Rectal smooth muscle tissue (tissue), 1 donor: ENCODE results near the gene NT5E.
"Not testable (repeated sequence)": the region's sequence is repeated elsewhere in the genome, so short reads cannot be mapped to it uniquely, and the experiment has no call there.

Source experiments
- H3K27ac ChIP-seq: one replicate; pipeline ENCODE4 v1.7.0; 2013; ENCODE audit warnings: low read depth, low read length, inconsistent platforms
- H3K27me3 ChIP-seq: one replicate; pipeline ENCODE4 v1.7.0; 2013; ENCODE audit warnings: low read length; ENCODE audit not compliant: control insufficient read depth, insufficient read depth
- H3K36me3 ChIP-seq: one replicate; pipeline ENCODE4 v1.7.0; 2013; ENCODE audit warnings: low read length; ENCODE audit not compliant: control insufficient read depth, insufficient read depth
- H3K4me1 ChIP-seq: one replicate; pipeline ENCODE4 v1.7.0; 2013; ENCODE audit warnings: low read length; ENCODE audit not compliant: control insufficient read depth, insufficient read depth
- H3K4me3 ChIP-seq: one replicate; pipeline ENCODE4 v1.7.0; 2013; ENCODE audit warnings: low read length
- H3K9ac ChIP-seq: one replicate; pipeline ENCODE4 v1.7.0; 2013; ENCODE audit warnings: low read length

The NT5E gene

DNA sequence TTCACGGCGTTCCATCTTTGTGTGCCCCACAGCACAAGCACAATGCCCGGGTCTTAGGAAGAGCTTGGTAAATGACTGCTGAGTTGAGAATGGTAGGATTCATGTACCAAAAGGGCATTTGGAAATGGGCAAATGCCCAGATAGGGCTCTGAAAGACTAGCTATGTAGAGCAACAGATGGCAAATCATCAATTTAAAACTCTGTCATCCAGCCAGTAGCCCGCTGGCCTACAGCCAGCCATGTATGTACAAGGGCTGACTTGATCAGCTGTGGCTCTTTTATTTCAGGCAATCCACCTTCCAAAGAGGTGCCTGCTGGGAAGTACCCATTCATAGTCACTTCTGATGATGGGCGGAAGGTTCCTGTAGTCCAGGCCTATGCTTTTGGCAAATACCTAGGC, 35.1 kb downstream of the NT5E start:
- H3K27ac ChIP-seq, result no peak overlapping the region
- H3K27me3 ChIP-seq, result no peaks in the 10 kb centered on the region
- H3K4me1 ChIP-seq, result peaks cover 2% of the 10 kb centered on the region
- no peak overlapping the region for H3K9ac ChIP-seq
- H3K36me3 ChIP-seq, result peaks cover 5% of the 10 kb centered on the region
- H3K4me3 ChIP-seq, result no peak overlapping the region

DNA sequence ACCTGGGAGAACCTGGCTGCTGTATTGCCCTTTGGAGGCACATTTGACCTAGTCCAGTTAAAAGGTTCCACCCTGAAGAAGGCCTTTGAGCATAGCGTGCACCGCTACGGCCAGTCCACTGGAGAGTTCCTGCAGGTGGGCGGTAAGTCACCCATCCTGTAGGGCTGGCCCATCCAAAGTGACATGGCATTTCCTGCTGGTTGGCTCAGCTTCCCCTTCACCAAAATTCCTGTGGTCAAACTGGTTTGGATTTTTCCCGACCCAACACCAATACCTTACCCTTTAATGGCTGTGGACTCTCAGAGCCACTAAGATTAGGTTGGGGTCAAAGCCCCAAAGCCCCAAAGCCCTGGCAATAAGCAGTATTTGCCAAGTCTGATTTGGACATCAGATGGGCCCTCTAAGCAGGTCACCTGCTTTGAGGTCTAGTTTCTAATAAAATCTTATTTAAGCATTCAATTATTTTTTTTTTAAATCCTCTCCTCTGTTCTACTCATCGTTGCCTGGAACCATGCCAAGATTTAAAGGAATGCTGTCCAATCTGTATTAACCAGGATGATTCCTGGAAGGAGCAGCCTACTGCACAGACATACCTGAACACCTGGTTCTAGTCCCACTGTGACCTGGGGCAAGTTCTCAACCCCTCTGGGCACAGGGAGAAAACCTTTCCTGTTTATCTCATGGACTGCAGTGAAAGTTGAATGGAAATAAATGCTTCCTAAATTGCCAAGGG, 40.8 kb downstream of the NT5E start:
- no peak overlapping the region for H3K4me3 ChIP-seq
- H3K9ac ChIP-seq, result no peak overlapping the region
- no peaks in the 10 kb centered on the region for H3K27me3 ChIP-seq
- no peaks in the 10 kb centered on the region for H3K4me1 ChIP-seq
- H3K27ac ChIP-seq, result no peak overlapping the region
- peaks cover 9% of the 10 kb centered on the region for H3K36me3 ChIP-seq

DNA sequence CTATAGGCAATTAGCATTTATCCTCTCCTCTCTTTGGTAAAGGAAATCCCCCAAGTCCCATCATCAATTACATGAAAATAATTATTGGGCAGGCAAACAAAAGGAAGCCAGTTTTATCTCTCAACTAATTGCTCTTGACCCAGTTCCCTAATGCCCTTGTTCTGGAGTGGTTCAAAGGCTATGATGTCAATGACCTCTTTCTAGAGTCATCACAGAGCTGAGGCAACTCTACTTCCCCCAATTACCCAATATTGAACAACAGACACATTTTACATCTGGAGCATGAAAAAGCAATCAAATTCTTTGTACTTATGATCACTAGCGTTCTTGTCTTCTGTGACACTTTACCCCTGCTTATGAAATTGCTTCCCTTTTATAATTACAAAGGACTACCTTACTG, 43.5 kb downstream of the NT5E start:
- Histone ChIP-seq H3K4me3 (no peak overlapping the region), H3K27me3 (no peaks in the 10 kb centered on the region), H3K4me1 (no peaks in the 10 kb centered on the region), H3K9ac (no peak overlapping the region), H3K27ac (no peak overlapping the region), H3K36me3 (peaks cover 4% of the 10 kb centered on the region)

DNA sequence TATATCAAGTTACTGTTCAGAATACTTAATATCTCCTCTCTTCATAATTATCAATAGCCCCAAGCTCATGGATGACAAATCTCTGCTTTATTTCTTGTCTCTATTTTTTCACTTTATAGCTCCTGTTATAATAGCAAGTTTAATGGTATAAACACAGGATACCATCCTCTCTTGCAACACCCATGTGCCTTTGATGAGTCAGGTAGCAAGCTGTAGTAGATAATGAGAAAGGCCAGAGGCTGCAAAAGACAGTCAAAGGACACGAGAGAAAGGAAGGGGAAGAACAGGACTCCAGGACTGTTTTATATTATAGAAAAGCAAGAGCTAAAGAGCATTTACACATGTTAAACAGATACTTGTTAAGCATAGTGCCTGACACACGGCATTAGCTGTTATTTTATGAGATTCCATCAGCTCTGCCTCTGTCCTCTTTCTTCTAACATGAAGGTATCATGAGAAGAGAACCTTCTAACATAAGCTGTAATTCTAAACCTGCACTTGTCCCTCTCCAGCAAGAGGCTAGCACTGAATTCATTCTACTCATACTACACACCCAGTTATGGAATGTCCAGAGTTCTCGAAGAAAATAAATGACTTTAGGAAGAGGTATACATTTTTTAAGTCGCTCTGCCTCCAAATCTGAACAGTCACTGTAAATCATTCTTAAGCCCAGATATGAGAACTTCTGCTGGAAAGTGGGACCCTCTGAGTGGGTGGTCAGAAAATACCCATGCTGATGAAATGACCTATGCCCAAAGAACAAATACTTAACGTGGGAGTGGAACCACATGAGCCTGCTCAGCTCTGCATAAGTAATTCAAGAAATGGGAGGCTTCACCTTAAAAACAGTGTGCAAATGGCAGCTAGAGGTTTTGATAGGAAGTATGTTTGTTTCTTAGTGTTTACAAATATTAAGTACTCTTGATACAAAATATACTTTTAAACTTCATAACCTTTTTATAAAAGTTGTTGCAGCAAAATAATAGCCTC, 45.0 kb downstream of the NT5E start:
- Histone ChIP-seq H3K4me3 (no peak overlapping the region), H3K36me3 (peaks cover 4% of the 10 kb centered on the region), H3K27me3 (no peaks in the 10 kb centered on the region), H3K4me1 (no peaks in the 10 kb centered on the region), H3K27ac (no peak overlapping the region), H3K9ac (no peak overlapping the region)

DNA sequence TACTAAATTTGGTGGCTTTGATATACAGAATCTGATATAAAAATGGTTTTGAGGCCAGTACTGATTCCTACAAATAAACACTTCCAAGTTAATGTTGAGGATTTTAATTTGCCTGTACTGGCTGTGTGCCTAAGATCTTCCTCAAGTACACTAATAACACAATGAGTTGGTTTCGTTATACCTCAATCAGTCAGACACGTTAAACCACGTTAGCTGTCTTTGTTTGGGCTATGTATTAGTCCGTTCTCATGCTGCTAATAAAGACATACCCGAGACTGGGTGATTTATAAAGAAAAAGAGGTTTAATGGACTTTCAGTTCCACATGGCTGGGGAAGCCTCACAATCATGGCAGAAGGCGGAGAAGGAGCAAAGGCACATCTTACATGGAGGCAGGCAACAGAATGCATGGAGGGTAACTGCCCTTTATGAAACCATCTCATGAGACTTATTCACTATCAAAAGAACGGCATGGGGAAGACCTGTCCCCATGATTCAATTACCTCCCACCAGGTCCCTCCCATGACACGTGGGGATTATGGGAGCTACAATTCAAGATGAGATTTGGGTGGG, 46.2 kb downstream of the NT5E start:
- Histone ChIP-seq H3K9ac (no peak overlapping the region), H3K4me1 (no peaks in the 10 kb centered on the region), H3K36me3 (peaks cover 4% of the 10 kb centered on the region), H3K4me3 (no peak overlapping the region), H3K27me3 (no peaks in the 10 kb centered on the region), H3K27ac (no peak overlapping the region)

DNA sequence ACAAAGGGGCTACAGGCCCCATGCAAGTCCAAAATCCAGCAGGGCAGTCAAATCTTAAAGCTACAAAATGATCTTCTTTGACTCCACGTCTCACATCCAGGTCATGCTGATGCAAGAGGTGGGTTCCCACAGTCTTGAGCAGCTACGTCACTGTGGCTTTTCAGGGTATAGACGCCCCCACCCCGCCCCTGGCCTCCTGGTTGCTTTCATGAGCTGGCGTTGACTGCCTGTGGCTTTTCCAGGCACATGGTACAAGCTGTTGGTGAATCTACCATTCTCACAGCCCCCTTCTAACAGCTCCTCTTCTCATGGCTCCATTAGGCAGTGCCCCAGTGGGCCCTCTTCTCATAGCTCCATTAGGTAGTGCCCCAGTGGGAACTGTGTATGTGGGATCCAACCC, 47.0 kb downstream of the NT5E start:
- H3K9ac ChIP-seq, result no peak overlapping the region
- no peak overlapping the region for H3K27ac ChIP-seq
- no peak overlapping the region for H3K4me3 ChIP-seq
- H3K4me1 ChIP-seq, result no peaks in the 10 kb centered on the region
- peaks cover 2% of the 10 kb centered on the region for H3K36me3 ChIP-seq
- H3K27me3 ChIP-seq, result no peaks in the 10 kb centered on the region

DNA sequence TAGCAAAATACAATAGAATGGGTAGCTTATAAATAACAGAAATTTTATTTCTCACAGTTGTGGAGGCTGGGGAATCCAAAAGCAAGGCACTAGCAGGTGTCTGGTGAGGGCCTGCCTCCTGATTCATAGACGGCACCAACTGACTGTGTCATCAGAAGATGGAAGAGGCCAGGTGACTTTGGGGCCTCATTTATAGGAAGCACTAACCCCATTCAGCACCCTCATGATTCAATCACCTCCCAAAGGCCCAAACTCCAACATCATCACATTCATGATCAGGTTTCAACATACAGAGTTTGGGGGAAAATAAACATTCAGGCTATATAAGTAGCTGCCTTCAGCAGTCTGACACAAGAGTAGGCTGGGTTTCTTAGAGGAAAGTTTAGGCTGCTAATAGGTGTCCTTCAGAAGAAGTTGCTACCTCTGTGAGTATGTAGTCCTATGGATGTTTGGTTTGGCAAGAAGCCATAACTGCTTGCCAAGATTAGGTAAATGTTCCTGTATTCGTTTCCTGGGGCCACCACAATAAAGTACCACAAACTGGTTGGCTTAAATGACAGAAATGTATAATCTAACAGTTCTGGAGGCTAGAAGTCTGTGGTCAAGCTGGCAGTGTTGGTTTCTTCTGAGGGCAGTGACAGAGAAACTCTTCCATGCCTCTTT, 48.8 kb downstream of the NT5E start:
- no peaks in the 10 kb centered on the region for H3K4me1 ChIP-seq

DNA sequence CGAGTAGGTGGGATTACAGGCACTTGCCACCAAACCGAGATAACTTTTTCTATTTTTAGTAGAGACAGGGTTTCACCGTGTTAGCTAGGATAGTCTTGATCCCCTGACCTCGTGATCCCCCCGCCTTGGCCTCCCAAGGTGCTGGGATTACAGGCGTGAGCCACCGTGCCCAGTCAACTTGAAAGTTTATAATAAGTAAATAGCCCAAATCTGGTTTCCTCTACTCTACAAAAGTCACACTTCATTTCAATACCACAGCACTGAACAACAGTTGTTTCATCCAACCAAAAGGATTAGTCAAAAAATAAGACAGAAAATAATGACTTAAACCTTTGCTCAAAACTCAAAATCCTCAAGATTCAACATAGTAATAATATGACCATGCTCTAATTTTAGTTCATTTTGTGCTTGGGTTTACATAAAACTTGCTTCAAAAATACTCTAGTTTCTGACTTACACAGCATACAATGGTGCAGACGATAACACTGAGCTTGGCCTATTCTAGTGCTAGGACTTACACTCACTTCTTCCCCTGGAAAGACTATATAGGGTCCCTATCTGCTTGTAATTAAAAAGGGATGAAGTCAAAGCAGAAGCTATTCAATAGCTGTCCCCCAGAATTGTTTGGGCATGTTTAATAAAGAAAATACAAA, 56.7 kb downstream of the NT5E start:
- Histone ChIP-seq H3K27me3 (no peaks in the 10 kb centered on the region), H3K36me3 (no peaks in the 10 kb centered on the region), H3K9ac (no peak overlapping the region), H3K4me1 (no peaks in the 10 kb centered on the region), H3K4me3 (no peak overlapping the region), H3K27ac (no peak overlapping the region)

More for the DNA sequence above, 48.8 kb downstream of the NT5E start:
- no peak overlapping the region for H3K4me3 ChIP-seq
- no peak overlapping the region for H3K9ac ChIP-seq
- H3K36me3 ChIP-seq, result no peaks in the 10 kb centered on the region
- no peaks in the 10 kb centered on the region for H3K27me3 ChIP-seq
- no peak overlapping the region for H3K27ac ChIP-seq

DNA sequence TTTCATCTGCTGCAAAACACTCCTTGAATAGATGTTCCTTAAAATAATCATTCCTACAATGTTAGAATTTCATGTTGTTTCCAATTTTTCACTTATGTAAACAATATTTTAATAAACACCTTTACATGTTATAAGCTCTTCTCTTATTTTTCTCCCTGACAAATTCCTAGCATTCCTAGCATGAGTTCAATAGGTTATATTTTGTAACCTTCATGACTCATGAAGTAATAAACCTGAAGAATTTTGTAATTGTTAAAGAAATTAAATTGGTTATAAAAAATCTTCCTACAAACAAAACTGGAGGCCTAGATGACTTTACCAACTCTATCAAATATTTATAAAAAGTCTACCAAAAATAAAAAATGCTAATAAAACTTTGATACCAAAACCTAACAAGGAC, 66.3 kb downstream of the NT5E start:
- H3K4me1 ChIP-seq, result no peaks in the 10 kb centered on the region
- no peak overlapping the region for H3K9ac ChIP-seq
- H3K27ac ChIP-seq, result no peak overlapping the region
- H3K4me3 ChIP-seq, result no peak overlapping the region
- peaks cover 16% of the 10 kb centered on the region for H3K36me3 ChIP-seq
- H3K27me3 ChIP-seq, result no peaks in the 10 kb centered on the region

DNA sequence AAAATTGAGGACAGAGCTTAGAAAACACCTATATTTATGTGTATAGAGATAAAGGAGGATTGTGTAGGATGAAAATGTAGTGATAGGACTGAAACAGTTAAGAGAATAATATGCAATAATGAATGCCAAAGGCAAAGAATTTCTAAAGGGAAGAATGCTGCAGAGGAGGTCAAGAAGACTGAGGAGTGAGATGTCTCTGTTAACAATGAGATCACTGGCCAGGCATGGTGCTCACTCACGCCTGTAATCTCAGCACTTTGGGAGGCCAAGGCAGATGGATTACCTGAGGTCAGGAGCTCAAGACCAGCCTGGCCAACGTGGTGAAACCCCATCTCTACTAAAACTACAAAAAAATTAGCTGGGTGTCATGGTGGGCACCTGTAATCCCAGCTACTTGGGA, 74.4 kb downstream of the NT5E start:
- H3K4me1 ChIP-seq, H3K9ac ChIP-seq, H3K27ac ChIP-seq, H3K36me3 ChIP-seq, H3K27me3 ChIP-seq, H3K4me3 ChIP-seq: not testable (repeated sequence)

DNA sequence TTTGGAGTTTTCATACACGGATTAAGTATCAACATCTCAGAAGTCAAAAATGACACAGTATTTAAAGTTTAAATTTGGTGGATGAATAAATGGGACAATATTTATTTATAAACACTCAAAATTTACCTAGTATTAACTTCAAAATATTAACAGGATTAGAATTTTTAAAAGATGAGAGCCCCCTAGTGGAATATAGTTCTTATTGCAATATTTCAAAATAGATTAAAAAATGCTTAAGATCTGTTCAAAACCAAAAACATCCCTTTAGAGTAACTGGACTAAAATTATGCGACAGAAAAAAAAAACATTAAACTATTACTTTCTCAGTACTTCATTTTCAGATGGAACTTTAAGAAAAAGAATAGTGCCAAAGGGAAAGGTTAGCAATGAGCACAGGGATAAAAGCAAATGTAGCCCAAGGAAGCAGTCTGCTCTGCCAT, 87.2 kb downstream of the NT5E start:
- no peak overlapping the region for H3K4me3 ChIP-seq
- no peaks in the 10 kb centered on the region for H3K27me3 ChIP-seq
- H3K9ac ChIP-seq, result no peak overlapping the region
- no peak overlapping the region for H3K27ac ChIP-seq
- no peaks in the 10 kb centered on the region for H3K4me1 ChIP-seq
- H3K36me3 ChIP-seq, result peaks cover 5% of the 10 kb centered on the region

DNA sequence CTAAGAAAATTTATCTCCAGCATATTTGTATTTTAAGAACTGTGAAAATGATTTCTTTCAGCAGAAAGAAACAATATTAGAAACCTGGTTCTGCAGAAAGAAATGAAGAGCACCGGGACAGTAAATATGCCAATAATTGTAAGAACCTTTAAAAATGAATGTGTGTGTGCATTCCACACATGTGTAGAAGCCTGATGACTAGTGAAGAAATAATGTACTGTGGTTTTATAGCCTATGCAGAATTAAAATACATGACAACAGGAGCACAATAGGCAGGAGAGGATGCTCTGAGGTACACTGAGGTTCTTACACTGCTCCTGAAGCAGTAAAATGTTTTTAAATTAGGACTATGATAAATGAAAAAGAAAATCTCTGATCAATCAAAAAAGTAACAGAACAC, 94.9 kb downstream of the NT5E start:
- no peak overlapping the region for H3K27ac ChIP-seq
- no peak overlapping the region for H3K4me3 ChIP-seq
- H3K4me1 ChIP-seq, result no peaks in the 10 kb centered on the region
- H3K36me3 ChIP-seq, result no peaks in the 10 kb centered on the region
- H3K9ac ChIP-seq, result no peak overlapping the region
- H3K27me3 ChIP-seq, result no peaks in the 10 kb centered on the region
